ENCODE measurements around the gene PDCD1LG2. TPM values are rescaled to one million over a fixed set of nuclear protein-coding genes. Genes with fewer than 3 reads are reported as not detected.

PDCD1LG2 gene
- total RNA-seq, 1 experiment from 2014 or later = 1.1 TPM

GRCh38 chr9:5531101-5531882, 21.0 kb downstream of the PDCD1LG2 start:
- no peak for DNase-seq (ENCODE audit: low spot score)

GRCh38 chr9:5532306-5532705, 22.0 kb downstream of the PDCD1LG2 start:
- DNase-seq (ENCODE audit: low spot score) = no peak

GRCh38 chr9:5532790-5533189, 22.5 kb downstream of the PDCD1LG2 start:
- no peak for DNase-seq (ENCODE audit: low spot score)

GRCh38 chr9:5536684-5537083, 26.4 kb downstream of the PDCD1LG2 start:
- DNase-seq (ENCODE audit: low spot score) = no peak

- no peak for DNase-seq (ENCODE audit: low spot score)
Measured at GRCh38 chr9:5543875-5544702, 33.8 kb downstream of the PDCD1LG2 start.

- no peak for DNase-seq (ENCODE audit: low spot score)
Measured at GRCh38 chr9:5549658-5550650, 39.6 kb downstream of the PDCD1LG2 start.

GRCh38 chr9:5551368-5552150, 41.2 kb downstream of the PDCD1LG2 start:
- no peak for DNase-seq (ENCODE audit: low spot score)

- DNase-seq (ENCODE audit: low spot score) = no peak
Measured at GRCh38 chr9:5552301-5552700, 42.0 kb downstream of the PDCD1LG2 start.

GRCh38 chr9:5553211-5553610, 42.9 kb downstream of the PDCD1LG2 start:
- DNase-seq (ENCODE audit: low spot score) = peak; percentile 27

- DNase-seq (ENCODE audit: low spot score) = no peak
Measured at GRCh38 chr9:5554254-5554653, 43.9 kb downstream of the PDCD1LG2 start.

- no peak for DNase-seq (ENCODE audit: low spot score)
Measured at GRCh38 chr9:5556101-5556705, 45.9 kb downstream of the PDCD1LG2 start.

GRCh38 chr9:5557606-5558587, 47.6 kb downstream of the PDCD1LG2 start:
- no peak for DNase-seq (ENCODE audit: low spot score)

- DNase-seq (ENCODE audit: low spot score) = no peak
Measured at GRCh38 chr9:5559659-5560058, 49.3 kb downstream of the PDCD1LG2 start.

- DNase-seq (ENCODE audit: low spot score) = no peak
Measured at GRCh38 chr9:5560443-5561100, 50.2 kb downstream of the PDCD1LG2 start.

- no peak for DNase-seq (ENCODE audit: low spot score)
Measured at GRCh38 chr9:5561828-5562488, 51.6 kb downstream of the PDCD1LG2 start.

GRCh38 chr9:5562806-5563416, 52.6 kb downstream of the PDCD1LG2 start:
- no peak for DNase-seq (ENCODE audit: low spot score)

GRCh38 chr9:5563417-5563815, 53.1 kb downstream of the PDCD1LG2 start:
- DNase-seq (ENCODE audit: low spot score) = no peak

GRCh38 chr9:5563886-5564285, 53.6 kb downstream of the PDCD1LG2 start:
- DNase-seq (ENCODE audit: low spot score) = no peak
